Uterus (tissue), 4 donors: Measurements from ENCODE around the gene SHC1. TPM values are rescaled to one million over a fixed set of nuclear protein-coding genes. Genes with fewer than 3 reads are reported as not detected.

Source experiments
- DNase-seq, 2 donors: peaks; one replicate each; pipeline ENCODE4 v3.0.0-alpha.2; 2019 to 2020
- H3K27ac ChIP-seq, 2 donors: fragments of 200-600 bp; sonication (generic); 1 replicate in 1 of 2; 2 replicates in 1 of 2; pipeline ENCODE4 v1.5.1; 2016 to 2018
- H3K27me3 ChIP-seq, 2 donors: fragments of 200-600 bp; sonication (generic); one replicate each; pipeline ENCODE4 v1.5.1; 2018 to 2019; ENCODE audit warnings: control low read depth in 1 of 2
- H3K36me3 ChIP-seq, 2 donors: fragments of 200-600 bp; sonication (generic); one replicate each; pipeline ENCODE4 v1.5.1; 2019; ENCODE audit warnings: control low read depth in 1 of 2
- H3K4me1 ChIP-seq, 2 donors: fragments of 200-600 bp; sonication (generic); one replicate each; pipeline ENCODE4 v1.5.1; 2018 to 2019; ENCODE audit warnings: control low read depth in 1 of 2
- H3K4me3 ChIP-seq, 2 donors: fragments of 200-600 bp; sonication (generic); 1 replicate in 1 of 2; 2 replicates in 1 of 2; pipeline ENCODE4 v1.5.1; 2018 to 2019; ENCODE audit warnings: mild to moderate bottlenecking in 1 of 2
- H3K9me3 ChIP-seq, 2 donors: fragments of 200-600 bp; sonication (generic); one replicate each; pipeline ENCODE4 v1.5.1; 2019; ENCODE audit warnings: control low read depth in 1 of 2
- CTCF ChIP-seq, 4 experiments: fragments of 200-600 bp in 2 of 4; fragments of 450-650 bp in 2 of 4; sonication (generic) in 2 of 4; IDR thresholded peaks; one replicate each; pipeline ENCODE4 v1.5.1; 2016 to 2019; ENCODE audit warnings: antibody characterized with exemption in 4 of 4, mild to moderate bottlenecking in 2 of 4, moderate library complexity in 1 of 4
- POLR2A ChIP-seq, 2 donors: fragments of 450-650 bp; IDR thresholded peaks; one replicate each; pipeline ENCODE4 v1.6.1; 2016; ENCODE audit warnings: antibody characterized with exemption in 2 of 2, mild to moderate bottlenecking in 1 of 2, moderate library complexity in 1 of 2
- intact Hi-C: fragments of 100-400 bp; cut with DNase I; formaldehyde crosslinking; loops from one replicate; pipeline ENCODE4 v1.15.1; 2023; ENCODE audit warnings: low total_unique reads
- total RNA-seq, 4 donors: library from RNA; depleted of rRNA in 3 of 4; stranded (reverse); fragments of >200 nt in 3 of 4; gene quantifications; one replicate each; pipeline versions ENCODE4 v1.1.0 to v1.2.4, GENCODE V29; 2014 to 2023
- donor health status: DM: yes; HTN: yes; CAD: no.

SHC1 gene
- total RNA-seq, 4 donors from 2014 or later = 93.5 to 149 (median 101) TPM

- peak overlapping the region in 1 of 2 donors; percentile 57 for H3K27ac ChIP-seq
- no peaks in the 10 kb centered on the region for H3K36me3 ChIP-seq
- intact Hi-C loops = loop anchor here (5.0 kb wide), 1 partner anchor 49 kb away; the partner anchor contains the start of gene PYGO2
- no peaks in the 10 kb centered on the region for H3K27me3 ChIP-seq
- TF ChIP-seq CTCF (IDR thresholded peaks at IDR 0.05) = no peak
- TF ChIP-seq POLR2A (IDR thresholded peaks at IDR 0.05) = no peak
- H3K4me1 ChIP-seq = peaks cover 0 to 10% of the 10 kb centered on the region in 2 donors
- DNase-seq = no peak
- no peak overlapping the region for H3K4me3 ChIP-seq
- no peaks in the 10 kb centered on the region for H3K9me3 ChIP-seq
These were observed 40.5 kb upstream of the SHC1 start for GRCh38 chr1:155011004-155011416.

- peaks cover 0 to 10% of the 10 kb centered on the region in 2 donors for H3K4me1 ChIP-seq
- H3K9me3 ChIP-seq = no peaks in the 10 kb centered on the region
- intact Hi-C loops = loop anchor here (5.0 kb wide), 1 partner anchor 48 kb away; the partner anchor contains the start of gene PYGO2
- no peaks in the 10 kb centered on the region for H3K36me3 ChIP-seq
- no peaks in the 10 kb centered on the region for H3K27me3 ChIP-seq
- TF ChIP-seq POLR2A (IDR thresholded peaks at IDR 0.05) = no peak
- no peak for TF ChIP-seq CTCF (IDR thresholded peaks at IDR 0.05)
- no peak overlapping the region for H3K4me3 ChIP-seq
- no peak for DNase-seq
- peak overlapping the region in 1 of 2 donors; percentile 57 for H3K27ac ChIP-seq
These were observed 39.8 kb upstream of the SHC1 start for GRCh38 chr1:155010211-155010918.

GRCh38 chr1:155009742-155010141 lies 39.2 kb upstream of the SHC1 start:
- H3K4me3 ChIP-seq = no peak overlapping the region
- TF ChIP-seq POLR2A (IDR thresholded peaks at IDR 0.05) (no peak), CTCF (IDR thresholded peaks at IDR 0.05) (no peak)
- intact Hi-C loops = loop anchor here (5.0 kb wide), 1 partner anchor 47 kb away; the partner anchor contains the start of gene PYGO2
- no peaks in the 10 kb centered on the region for H3K9me3 ChIP-seq
- no peaks in the 10 kb centered on the region for H3K36me3 ChIP-seq
- no peak for DNase-seq
- no peaks in the 10 kb centered on the region for H3K27me3 ChIP-seq
- H3K27ac ChIP-seq = no peak overlapping the region
- peaks cover 0 to 14% of the 10 kb centered on the region in 2 donors for H3K4me1 ChIP-seq

GRCh38 chr1:155009221-155009711 lies 38.7 kb upstream of the SHC1 start:
- Histone ChIP-seq H3K27me3 (no peaks in the 10 kb centered on the region), H3K4me3 (no peak overlapping the region), H3K4me1 (peaks cover 0 to 19% of the 10 kb centered on the region in 2 donors), H3K36me3 (no peaks in the 10 kb centered on the region), H3K27ac (no peak overlapping the region), H3K9me3 (no peaks in the 10 kb centered on the region)
- no peak for DNase-seq
- intact Hi-C loops = no loop called here
- TF ChIP-seq POLR2A (IDR thresholded peaks at IDR 0.05) (no peak), CTCF (IDR thresholded peaks at IDR 0.05) (no peak)
